Airway epithelial cell (primary cell): ENCODE results near the gene NME2. TPM values are rescaled to one million over a fixed set of nuclear protein-coding genes. Genes with fewer than 3 reads are reported as not detected.

Experiments
- total RNA-seq: library from RNA; depleted of rRNA; stranded (reverse); fragments of >200 nt; gene quantifications from 2 replicates; pipeline ENCODE4 v1.2.3, GENCODE V29; 2015

Gene NME2
- total RNA-seq: 954 and 1,101 TPM in 2 replicates

DNA sequence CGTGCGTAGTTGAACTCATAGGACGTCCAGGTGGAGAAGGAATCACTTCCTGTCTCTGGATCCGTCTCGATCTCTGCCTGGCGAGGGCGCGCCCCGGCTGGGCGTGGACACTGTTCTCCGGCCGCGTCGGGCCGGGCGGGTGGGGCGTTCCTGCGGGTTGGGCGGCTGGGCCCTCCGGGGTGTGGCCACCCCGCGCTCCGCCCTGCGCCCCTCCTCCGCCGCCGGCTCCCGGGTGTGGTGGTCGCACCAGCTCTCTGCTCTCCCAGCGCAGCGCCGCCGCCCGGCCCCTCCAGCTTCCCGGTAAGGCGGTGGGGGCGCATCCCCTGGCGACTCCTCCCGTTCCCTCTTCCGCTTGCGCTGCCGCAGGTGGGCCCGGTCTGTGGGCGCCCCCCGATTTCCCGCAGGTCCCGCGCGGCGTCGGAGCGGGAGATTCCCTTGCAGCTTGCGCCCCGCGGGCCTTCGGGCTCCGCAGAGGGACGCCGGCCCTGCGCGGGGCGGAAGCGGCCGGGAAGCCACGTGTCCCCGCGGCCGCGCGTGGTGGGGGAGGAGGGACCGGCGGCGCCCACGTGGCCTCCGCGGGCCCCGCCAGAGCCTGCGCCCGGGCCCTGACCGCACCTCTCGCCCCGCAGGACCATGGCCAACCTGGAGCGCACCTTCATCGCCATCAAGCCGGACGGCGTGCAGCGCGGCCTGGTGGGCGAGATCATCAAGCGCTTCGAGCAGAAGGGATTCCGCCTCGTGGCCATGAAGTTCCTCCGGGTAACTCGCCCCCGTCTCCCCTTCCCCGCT, at the start of gene NME2:
Gene NME2, plus strand, starts transcription at position 214 of the 789 bp plus-strand sequence. Its CDS starts 420 bp downstream, at position 634.

DNA sequence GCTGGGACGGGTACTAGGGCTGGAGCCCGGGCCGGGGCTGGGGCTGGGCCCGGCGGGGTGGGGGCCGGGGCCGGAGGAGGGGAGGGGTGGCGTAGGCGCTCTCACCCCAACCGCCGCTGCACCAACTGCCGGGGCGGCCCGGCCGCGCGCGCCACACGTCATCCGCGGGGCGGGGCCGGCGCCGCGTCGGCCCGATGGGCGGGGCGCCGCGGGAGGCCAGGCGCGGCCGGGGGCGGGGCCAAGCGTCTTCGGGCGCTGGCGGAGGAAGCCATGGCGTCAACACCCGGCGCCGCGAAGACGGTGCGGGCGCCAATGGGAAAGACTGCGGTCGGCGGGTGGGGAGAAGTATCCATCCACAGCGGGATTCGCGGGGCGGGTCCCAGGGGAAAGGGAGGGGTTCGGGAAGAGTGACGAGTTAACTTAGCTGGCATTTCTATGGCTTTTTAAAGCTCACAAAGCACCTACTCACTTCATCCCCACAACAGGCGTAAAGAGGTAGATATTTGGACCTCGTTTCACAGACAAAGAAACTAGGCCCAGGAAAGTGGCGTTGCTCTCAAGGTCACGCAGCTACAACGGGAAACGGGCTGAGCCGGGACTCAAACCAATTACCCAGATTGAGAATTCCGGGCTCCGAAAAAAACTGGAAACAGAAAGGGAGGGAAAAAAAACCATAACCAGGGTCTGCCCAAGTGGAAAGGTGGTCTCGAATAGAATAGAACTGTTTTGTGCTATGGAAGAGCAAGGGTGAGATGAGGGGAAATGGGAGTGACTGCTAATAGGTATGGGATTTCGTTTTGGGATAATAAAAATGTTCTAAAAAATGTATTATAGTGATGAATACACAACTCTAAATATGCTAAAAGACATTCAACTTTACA, 45.2 kb upstream of the NME2 start, which contains the start of gene SPAG9:
Gene SPAG9, minus strand, starts transcription at position 130 of the 881 bp plus-strand sequence. CDS start 212 bp downstream, outside the sequence.

DNA sequence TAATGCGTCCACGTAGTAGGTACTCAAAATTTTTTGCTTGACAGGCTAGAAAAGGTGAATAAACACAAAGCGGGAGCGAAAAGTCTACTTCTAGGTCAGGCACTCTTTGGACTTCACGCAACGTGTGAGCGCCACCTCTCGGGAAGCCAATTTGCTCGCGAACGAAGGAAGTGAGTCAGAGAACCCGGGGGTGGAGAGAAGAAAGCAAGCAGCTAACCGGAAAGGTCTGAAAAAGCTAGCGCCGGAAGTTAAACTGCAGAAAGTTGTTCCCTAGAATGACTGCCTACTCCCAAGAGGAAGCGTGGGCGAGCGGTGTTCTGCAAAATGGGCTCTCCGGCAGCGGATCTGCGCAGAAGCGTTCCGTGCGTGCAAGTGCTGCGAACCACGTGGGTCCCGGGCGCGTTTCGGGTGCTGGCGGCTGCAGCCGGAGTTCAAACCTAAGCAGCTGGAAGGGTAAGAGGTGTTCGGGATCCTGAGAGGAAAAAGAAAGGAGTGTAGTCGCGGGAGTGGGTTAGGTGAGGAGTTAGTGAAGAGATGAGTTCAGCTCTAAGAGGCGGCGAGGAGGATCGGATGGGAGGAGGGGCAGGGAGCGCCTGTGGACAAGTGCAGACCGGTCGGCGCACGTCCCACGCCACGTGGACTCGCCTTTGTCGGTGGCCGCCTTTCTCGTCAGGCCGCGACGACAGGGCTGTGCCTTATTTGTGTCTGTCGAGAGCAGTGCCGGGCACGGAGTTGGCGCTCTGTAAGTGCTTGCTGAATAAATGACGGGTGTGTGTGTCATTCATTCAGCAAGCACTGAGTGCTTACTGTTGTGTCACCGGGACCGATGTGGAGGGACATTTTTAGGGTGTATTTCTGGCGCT, 12.8 kb upstream of the NME2 start, which contains the start of gene NME1:
Gene NME1, plus strand, starts transcription at position 350 of the 863 bp plus-strand sequence. CDS start 2,096 bp downstream, outside the sequence.

Other genes with a start within 250 kb of the NME2 start
- gene SPAG9, start 45.5 kb upstream of the NME2 start, total RNA-seq: 32.2 and 33.6 TPM in 2 replicates
- 268 and 272 TPM in 2 replicates for gene NME1, start 12.9 kb upstream of the NME2 start, total RNA-seq
- gene MBTD1, start 93.6 kb downstream of the NME2 start, total RNA-seq: 2.8 and 5.1 TPM in 2 replicates
- gene UTP18, start 94.1 kb downstream of the NME2 start, total RNA-seq: 42.4 and 56.3 TPM in 2 replicates